Hematopoietic multipotent progenitor cell (in vitro differentiated cells): Measurements from ENCODE around the gene CNTNAP5. TPM values are rescaled to one million over a fixed set of nuclear protein-coding genes. Genes with fewer than 3 reads are reported as not detected.

Experiments used
- DNase-seq, 3 donors: peaks; one replicate each; pipeline ENCODE4 v3.0.0-alpha.2; 2011 to 2015; ENCODE audit warnings: low read depth in 2 of 3, low spot score in 2 of 3
- total RNA-seq: library from RNA; depleted of rRNA; stranded (reverse); fragments of >200 nt; gene quantifications from one replicate; pipeline ENCODE4 v1.2.3, GENCODE V29; 2012

The CNTNAP5 gene
- total RNA-seq, 1 donor, result 0.27 TPM

DNA sequence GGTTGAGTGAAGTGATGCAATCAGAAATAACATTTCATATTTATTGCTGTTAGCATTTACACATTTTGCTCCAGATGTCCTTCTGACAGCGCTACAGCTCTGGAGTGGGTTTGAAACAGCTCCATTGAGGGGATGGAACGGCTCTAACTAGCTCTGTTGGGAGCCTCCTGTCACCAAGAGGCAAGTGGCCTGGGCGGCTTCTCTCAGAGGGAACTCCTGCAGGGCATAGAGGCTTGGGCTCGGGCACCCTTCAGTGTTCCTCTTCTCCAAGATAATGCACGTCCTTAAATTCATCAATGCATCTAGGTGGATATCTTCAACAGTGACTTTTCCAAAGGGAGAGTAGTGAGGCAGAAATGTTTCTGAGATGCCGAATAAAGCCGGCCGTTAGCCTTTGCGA is 122.5 kb downstream of the CNTNAP5 start:
- DNase-seq, result no peak

DNA sequence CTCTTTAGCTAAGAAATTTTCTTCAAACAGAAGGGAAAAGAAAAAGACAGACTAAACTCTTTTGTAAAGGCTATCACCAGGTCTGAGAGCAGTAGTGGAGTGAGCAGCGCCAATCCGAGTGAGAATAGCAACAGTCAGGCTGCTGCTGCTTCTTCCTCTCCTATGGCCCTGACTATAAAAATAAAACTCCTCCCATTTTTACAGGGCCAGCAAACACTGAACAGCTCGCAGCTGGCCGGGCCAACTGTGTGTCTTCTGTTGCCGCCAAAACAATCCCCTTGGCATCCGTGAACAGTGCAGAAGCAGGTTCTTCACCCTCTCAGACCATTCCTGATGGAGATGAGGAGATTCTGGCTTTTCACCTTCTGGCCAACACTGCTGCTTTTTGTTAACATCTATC is 124.5 kb downstream of the CNTNAP5 start:
- no peak for DNase-seq

DNA sequence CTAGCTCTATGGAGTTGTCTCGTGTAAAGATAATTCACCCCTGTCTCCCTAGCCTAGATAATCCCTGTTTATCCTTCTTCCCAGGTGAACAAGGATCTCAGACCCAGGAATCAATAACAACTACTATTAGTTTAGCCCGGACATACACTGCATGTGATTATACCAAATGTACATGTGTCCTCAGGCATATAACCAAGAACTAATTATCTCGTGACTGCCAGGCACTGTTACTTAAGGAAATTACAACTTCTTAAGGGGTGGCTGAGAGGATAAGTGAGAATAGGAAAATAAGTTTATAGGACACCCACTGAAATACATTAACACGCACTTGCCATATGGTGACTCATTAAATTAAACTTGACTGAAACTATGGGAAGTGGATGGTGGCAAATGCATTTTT is 126.6 kb downstream of the CNTNAP5 start:
- no peak for DNase-seq

DNA sequence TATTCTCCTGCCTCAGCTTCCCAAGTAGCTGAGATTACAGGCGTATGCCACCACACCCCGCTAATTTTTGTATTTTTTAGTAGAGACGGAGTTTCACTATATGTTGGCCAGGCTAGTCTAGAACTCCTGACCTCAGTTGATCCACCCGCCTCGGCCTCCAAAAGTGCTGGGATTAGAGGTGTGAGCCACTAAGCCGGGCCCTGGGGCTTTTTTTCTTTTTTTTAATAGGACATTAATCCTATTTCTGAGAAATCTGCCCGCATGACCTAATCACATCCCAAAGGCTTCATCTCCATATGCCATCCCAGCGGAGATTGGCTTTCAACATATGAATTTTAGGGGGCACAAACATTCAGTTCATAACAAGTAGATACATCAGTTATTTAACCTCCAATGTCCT is 128.6 kb downstream of the CNTNAP5 start:
- no peak for DNase-seq

DNA sequence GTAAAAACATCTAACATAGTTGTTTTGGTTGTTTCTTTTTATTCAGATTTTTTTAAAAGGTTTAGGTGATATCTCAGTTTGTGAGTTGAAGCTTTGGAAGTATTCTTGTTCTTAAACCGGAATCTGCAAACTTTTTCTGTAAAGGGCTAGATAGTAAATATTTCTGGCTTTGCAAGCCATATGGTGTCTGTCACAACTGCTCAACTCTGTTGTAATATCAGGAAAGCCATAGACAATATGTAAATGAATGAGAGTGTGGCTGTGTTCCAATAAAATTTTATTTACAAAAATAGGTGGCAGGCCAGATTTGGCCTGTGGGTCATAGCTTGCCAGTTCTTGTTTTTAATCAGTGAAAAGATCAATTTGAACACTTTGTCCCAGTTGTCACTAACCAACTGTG is 134.1 kb downstream of the CNTNAP5 start:
- no peak for DNase-seq

DNA sequence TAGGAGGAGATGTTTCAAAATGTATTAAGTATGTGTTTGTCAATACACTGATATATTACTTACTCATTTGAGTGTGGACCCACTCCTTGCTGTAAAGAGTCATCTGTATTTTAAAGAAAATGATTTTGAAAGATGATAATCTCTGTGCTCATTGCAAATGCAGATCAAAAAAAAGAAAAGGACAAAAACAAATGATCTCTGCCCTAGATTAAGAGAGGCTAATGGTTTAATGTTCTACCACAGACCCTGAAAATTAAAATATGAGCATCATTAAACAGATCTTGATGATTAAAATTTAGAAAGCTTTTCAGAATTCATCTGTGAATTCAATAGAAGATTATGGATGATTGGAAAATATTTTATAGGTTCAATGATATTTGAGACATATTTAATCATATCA is 136.5 kb downstream of the CNTNAP5 start:
- DNase-seq, result no peak

DNA sequence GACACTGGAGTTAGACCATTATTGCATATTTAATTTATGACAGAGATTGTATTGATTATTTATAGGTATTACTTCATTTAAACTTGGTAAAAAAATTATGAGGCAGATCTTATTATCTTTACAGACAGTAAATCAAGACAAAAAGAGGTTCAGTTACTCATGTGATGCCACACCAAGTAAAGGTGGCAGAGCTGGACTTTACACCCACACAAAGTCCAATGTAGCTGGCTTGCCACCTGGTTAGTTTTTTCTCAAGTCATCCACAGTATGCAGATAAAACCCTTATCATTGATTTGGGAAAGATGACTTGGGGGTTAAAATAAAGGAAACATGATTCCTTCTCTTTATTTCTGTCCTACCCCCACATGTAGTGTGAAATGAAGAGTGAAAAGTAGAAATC is 137.2 kb downstream of the CNTNAP5 start:
- no peak for DNase-seq

DNA sequence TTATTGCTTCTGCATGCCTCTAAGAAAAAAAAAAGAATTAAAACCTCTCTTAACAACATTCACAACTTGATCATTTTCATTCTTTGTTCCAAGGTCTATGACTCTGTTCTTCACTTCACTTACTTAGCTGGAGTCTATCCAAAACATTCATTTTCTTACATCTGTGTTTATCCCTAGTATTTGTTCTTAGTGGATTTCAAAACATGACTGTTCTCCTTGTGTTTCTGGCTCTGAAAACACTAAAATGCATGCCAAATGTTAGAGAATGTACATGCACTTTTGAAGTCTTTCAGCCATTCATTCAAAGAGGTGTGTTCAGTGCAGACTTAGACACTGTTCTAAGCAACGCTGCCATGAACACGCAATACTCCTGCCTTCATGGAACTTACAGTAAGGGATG is 138.8 kb downstream of the CNTNAP5 start:
- DNase-seq, result no peak

DNA sequence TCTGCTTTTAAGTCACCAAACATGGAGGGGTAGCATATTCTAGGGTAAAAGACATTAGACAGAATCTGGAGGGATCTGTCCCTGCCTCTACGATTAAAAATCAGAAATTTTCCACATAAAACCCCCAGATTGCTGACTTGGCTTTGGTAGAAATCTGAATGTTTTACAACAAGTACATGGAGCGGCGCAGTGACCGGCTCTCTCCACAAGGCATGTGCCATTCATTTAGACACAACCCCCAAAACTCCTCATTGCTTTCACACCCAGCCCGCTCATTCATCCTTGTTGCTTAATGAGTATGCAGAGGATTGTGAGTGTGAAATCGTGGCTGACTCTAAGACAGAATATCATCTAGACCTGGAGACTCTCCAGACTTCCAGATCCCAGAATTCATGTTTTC is 140.6 kb downstream of the CNTNAP5 start:
- no peak for DNase-seq

DNA sequence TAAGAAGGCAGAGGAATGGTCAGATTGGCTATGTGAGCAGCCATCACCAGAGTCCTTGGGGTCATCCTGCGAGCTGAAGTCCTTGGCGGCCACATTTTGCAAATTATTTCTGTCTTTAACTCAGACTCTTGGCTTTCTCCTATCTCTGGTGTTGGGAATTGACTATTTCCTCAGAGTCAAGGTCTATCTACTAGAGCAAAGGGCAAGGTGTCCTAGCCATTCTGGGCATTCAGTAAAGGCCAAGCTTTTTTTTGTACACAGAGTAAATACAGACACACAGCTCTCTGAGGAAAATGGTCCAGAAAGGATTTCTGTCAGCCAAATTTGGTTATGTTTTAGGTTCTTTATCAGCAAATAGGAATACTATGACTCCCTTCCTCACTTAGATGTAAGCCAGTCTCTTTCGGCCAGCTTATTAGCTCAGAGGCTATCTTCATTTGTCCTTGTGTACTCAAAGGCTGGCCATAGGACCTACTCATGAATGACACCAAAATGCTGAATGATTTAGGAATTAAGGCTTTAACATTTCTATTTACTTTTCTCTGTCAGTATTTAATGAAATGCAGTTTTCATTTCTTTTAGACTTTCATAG is 146.5 kb downstream of the CNTNAP5 start:
- no peak for DNase-seq

DNA sequence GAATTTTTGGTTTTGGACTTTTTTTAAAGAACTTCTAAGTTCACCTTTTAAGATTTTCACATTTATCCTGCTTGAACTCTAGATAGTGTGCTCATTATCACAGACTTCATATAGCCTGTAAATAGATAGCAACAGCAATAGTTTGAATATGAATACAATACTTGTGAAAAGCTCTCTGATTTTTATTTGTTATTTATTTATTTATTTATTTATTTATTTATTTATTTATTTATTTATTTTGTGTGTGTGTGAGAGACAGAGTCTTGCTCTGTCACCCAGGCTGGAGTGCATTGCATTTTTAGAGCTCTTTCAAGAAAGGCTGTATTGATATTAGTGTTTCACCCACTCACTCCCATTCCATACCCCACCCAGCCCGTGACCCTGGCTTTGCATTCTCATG is 153.6 kb downstream of the CNTNAP5 start:
- no peak for DNase-seq

DNA sequence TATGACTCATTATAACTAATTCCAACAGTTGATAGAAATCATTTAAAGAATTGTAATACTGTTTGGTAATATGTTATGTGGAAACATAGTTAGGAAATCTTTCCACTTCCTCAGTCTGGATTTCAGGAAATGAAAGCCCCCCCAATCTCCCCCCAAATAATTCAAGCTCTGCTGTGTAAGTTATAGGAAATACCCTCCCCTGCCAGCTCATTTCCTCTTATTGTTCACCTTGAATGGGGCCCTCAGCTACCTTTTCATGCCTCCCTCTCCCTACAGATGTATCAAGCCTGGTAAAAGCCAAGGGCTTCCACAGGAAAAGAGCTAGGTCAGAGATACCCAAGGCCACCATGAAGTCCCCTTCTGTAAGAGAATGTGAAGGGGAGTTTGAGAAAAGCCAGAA is 155.5 kb downstream of the CNTNAP5 start:
- no peak for DNase-seq

DNA sequence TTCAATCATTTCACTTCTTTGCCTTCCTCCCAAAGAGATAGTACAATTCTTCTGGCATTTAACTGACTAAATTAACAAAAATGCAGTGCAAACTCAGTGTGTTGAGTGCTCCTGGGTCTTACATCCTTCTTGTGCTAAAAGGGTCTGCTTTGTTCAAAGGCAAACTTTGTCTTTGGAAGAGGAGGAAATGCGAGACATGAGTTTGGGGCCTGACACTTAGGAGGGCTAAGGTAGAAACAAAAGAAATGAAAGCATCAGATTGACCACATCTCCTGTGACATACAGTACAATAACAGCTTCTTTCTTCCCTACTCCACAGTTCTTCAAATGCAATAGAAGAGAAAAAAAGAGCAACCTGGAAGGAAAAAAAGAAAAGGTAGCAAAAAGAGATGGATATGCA is 161.7 kb downstream of the CNTNAP5 start:
- DNase-seq, result no peak

DNA sequence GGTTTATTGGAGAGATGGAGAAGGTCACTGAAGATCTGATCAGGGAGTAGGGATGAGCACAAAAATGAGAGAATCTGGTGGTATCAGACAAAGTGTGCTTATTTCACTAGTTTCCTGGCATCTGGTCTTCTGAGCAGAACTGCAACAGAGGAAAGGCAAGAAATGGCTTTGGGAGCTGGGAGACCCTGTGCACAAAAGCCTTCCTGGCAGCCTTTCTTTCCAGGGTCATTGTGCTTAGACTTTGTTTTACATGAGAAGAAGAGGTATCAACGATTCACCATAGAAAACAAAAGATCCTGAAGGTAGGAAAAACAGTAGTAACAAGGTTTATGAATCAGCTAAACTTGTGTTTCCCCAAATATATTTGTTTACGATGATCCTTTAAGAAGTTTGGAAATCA is 162.9 kb downstream of the CNTNAP5 start:
- DNase-seq, result no peak

DNA sequence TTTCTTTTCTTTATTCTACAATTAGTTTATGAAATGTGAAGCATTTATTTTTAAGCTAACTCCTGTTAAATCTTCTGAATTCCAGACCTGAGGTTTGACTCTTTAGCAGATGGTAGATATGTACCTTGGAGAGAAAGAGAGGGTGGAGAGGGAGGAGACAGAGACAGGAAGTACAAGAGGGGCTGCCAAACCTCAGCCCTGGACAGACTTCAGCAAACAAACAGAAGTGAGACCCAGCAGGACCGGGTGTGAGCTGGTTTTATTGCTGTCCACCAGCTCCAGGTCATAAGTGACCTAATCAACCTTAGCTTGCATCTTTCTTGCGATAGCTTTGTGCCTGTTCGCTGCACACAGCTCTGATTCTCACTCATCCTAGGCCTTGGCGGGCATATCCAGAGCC is 168.6 kb downstream of the CNTNAP5 start:
- no peak for DNase-seq

DNA sequence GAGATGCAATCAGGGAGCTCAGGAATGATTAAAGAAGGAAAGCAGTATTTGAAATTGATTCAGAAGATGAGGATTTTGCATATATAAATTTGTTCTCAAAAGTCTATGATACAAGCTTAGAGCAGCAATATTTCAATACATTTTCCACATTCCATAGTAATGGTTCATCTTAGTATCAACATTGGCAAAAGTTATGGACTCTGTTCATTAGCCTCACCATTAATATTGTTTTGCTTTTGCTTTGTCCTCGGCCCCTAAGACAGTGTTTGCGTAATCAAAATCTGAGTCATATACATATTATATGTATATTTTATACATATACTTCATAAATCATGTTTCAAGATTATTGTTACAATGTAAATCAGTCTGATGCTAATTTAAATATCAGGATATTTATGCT is 176.6 kb downstream of the CNTNAP5 start:
- no peak for DNase-seq

DNA sequence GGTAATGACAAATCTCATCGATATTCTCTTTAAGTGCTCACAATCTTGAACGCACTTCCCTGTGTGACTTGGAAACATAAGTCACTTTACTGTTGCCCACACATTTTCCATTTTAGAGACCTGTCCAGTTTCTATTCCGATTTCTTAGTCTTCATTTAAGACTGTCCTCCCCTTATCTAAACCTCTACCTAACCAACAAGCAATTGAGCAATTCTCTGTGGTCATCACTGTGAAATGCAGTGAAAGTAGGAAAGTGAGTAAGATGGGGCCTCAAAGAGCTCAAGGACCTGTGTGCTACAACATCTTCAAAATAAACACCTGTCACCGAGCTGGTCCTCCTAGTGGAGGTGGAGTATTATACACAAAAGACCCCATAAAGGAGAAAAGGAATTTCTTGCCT is 184.4 kb downstream of the CNTNAP5 start:
- DNase-seq, result no peak

DNA sequence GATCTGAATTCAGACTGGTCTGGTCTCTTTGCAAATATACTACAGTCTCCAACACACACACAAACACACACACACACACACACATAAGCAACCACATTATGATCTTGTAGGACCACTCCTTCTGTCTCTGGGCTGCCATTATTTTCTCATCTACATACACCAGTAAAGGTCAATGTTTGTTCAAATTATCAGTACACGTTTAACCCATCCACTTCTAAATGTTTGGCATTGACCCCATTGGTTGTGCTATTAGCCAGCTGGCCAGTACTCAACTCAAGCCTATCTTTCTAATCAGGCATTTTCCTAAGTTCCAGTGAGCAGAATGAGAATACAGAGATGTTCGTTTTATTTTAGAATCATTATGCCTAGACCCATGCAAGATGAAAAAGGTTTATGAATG is 186.4 kb downstream of the CNTNAP5 start:
- DNase-seq, result no peak

DNA sequence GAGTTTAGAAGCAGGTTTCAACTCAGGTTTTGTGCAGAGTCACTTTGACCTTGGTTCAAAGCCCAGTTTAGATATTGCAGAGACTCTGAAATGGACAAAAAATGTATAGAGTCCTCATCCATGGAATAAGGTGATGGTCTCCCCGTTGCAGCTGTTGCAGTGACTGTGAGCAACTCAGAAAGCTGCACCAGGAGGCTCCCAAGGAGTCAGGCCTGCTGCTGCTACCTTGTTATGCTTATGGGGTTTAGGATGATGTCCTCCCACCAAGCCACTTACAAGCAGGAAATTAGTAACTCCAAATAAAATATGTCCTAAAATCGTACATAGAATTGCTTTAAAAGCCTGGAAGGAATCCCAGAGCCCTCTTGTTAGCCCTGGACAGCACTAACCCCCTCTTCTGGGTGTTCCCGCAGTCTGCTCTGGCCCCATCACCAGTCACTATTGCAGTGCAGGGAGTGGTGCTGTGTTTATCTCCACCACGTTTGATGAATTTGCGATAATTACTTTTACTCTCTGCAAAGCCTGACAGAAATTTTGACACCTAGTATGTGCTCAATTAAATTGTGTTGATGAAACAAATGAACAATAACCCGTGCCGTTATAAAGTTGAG is 189.0 kb downstream of the CNTNAP5 start:
- no peak for DNase-seq

DNA sequence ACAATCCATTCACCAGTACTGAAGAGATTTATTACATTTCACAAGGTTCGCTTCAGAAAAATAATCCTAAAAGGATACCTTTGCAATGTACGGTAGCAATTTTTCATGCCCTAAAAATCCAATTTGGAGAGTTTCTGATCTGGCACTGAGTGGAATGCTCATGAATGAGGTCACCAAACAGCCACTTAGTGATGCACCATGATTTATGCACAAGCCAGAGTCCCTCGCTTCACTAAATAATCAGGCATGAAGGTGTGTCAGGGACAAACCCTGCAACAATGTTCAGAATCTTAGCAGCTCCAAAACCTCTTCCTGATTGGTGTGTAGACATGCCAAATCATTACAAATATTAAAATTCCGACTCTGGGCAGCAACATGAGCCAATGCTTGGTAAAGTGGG is 221.1 kb downstream of the CNTNAP5 start:
- no peak for DNase-seq

DNA sequence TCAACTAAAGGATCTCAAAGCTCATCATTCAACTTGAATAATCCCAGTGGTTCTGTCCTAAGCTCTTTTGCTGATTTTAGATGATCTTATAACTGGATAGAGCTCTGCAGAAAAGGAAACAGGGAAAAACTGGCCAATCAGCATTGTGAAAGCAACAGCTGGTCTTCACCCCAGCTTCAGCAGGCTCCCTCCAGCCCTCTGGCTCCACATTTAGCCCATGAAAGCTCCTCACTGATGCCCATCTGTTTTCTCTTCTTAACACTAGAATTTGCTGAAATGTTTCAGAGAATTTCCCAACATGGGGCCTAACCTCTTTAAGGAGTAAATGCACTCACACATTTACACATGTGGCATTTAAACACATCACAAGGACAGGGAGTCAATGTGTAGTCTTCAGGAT is 223.3 kb downstream of the CNTNAP5 start:
- DNase-seq, result no peak

DNA sequence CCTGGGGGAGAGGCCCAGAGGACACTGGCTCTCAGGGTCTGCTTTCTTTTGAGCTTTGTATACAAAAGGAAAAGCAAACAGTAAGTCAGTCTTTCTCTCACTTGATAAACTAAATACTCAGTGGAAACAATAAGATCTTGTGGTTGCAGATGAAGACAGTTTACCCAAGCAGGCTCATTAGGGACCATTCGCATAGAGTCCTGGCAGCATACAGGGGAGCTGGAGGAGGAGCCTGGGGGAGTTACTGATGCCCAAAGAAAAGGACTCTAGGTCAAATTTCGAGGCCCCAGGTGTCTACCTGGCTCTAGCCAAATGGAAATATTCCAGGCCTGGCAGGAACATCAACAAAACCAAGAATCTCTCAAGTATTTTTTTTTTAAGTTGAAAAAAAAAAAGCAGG is 225.3 kb downstream of the CNTNAP5 start:
- no peak for DNase-seq

DNA sequence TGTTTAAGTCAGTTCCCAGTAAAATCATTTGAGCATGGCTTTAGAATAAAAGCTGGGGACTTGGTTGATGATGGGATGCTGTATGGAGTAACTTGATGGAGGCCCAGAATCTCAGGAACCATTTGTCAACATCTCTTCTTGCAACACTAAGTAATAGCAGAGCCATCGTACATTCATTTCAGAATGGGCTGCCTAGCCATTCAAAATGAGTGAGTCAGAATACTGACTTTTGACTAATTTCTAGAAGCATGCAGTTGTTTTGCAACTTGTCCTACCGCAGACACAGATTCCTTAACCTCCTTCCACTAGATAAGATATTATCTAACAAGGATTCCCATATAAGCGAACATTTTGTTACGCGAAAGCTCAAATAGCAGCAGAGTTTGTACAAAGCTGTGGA is 229.5 kb downstream of the CNTNAP5 start:
- no peak for DNase-seq
